NCI-H128 (cell line): Measurements from ENCODE around the gene LRP1-AS.
"Not testable (repeated sequence)": the region's sequence is repeated elsewhere in the genome, so short reads cannot be mapped to it uniquely, and the experiment has no call there.

Experiments used
- DNase-seq: peaks from one replicate; lab custom pipeline; 2025; ENCODE audit not compliant: unreplicated experiment; lab: John Stamatoyannopoulos, UW

Gene LRP1-AS

GRCh38 chr12:57123813-57124212 is 23.6 kb downstream of the LRP1-AS start:
- DNase-seq = no peak

- not testable (repeated sequence) for DNase-seq
These were observed 26.7 kb downstream of the LRP1-AS start for GRCh38 chr12:57120718-57121117.

GRCh38 chr12:57119294-57120085 is 27.9 kb downstream of the LRP1-AS start:
- DNase-seq = no peak

GRCh38 chr12:57118711-57119271 is 28.6 kb downstream of the LRP1-AS start:
- no peak for DNase-seq

GRCh38 chr12:57116580-57117281 is 30.7 kb downstream of the LRP1-AS start:
- DNase-seq = no peak

- DNase-seq = no peak
These were observed 34.7 kb downstream of the LRP1-AS start for GRCh38 chr12:57112492-57113294.

- DNase-seq = no peak
These were observed 36.2 kb downstream of the LRP1-AS start, which contains the start of gene STAT6 for GRCh38 chr12:57111031-57111734. Gene STAT6 (minus strand): TSS chr12:57111362. CDS start chr12:57108278, 3,084 bp downstream.

- DNase-seq = no peak
These were observed 37.1 kb downstream of the LRP1-AS start for GRCh38 chr12:57110104-57111030.

- no peak for DNase-seq
These were observed 38.0 kb downstream of the LRP1-AS start for GRCh38 chr12:57109207-57110103.

GRCh38 chr12:57107456-57108155 is 39.8 kb downstream of the LRP1-AS start:
- no peak for DNase-seq

GRCh38 chr12:57106021-57106708 is 41.3 kb downstream of the LRP1-AS start:
- no peak for DNase-seq

- no peak for DNase-seq
These were observed 42.2 kb downstream of the LRP1-AS start for GRCh38 chr12:57105011-57105753.

GRCh38 chr12:57104292-57104910 is 43.0 kb downstream of the LRP1-AS start:
- DNase-seq = no peak

- DNase-seq = no peak
These were observed 43.6 kb downstream of the LRP1-AS start for GRCh38 chr12:57103856-57104255.

- no peak for DNase-seq
These were observed 45.3 kb downstream of the LRP1-AS start for GRCh38 chr12:57101892-57102695.
